ENCODE measurements around the gene SPOCK1. TPM values are rescaled to one million over a fixed set of nuclear protein-coding genes. Genes with fewer than 3 reads are reported as not detected.

The SPOCK1 gene
- total RNA-seq, 1 donor, result 0.42 TPM

GRCh38 chr5:137333475-137333874 is 165.7 kb downstream of the SPOCK1 start:
- Histone ChIP-seq H3K4me3 (ENCODE audit: low read length) (no peak overlapping the region), H3K27me3 (ENCODE audit: insufficient read depth, low read length) (no peaks in the 10 kb centered on the region), H3K9me3 (ENCODE audit: low read depth, low read length) (no peaks in the 10 kb centered on the region), H3K4me1 (ENCODE audit: insufficient read depth, low read length) (no peaks in the 10 kb centered on the region)

- Histone ChIP-seq H3K27me3 (ENCODE audit: insufficient read depth, low read length) (no peaks in the 10 kb centered on the region), H3K4me3 (ENCODE audit: low read length) (no peak overlapping the region), H3K4me1 (ENCODE audit: insufficient read depth, low read length) (no peaks in the 10 kb centered on the region), H3K9me3 (ENCODE audit: low read depth, low read length) (no peaks in the 10 kb centered on the region)
Observed at GRCh38 chr5:137332296-137332695, 166.8 kb downstream of the SPOCK1 start.

GRCh38 chr5:137329586-137330296 is 169.4 kb downstream of the SPOCK1 start:
- H3K27me3 ChIP-seq (ENCODE audit: insufficient read depth, low read length), result no peaks in the 10 kb centered on the region
- H3K4me3 ChIP-seq (ENCODE audit: low read length), result no peak overlapping the region
- no peaks in the 10 kb centered on the region for H3K9me3 ChIP-seq (ENCODE audit: low read depth, low read length)
- H3K4me1 ChIP-seq (ENCODE audit: insufficient read depth, low read length), result no peaks in the 10 kb centered on the region

- Histone ChIP-seq H3K4me3 (ENCODE audit: low read length) (no peak overlapping the region), H3K27me3 (ENCODE audit: insufficient read depth, low read length) (no peaks in the 10 kb centered on the region), H3K9me3 (ENCODE audit: low read depth, low read length) (no peaks in the 10 kb centered on the region), H3K4me1 (ENCODE audit: insufficient read depth, low read length) (no peaks in the 10 kb centered on the region)
Observed at GRCh38 chr5:137328991-137329390, 170.1 kb downstream of the SPOCK1 start.

- Histone ChIP-seq H3K4me1 (ENCODE audit: insufficient read depth, low read length) (no peaks in the 10 kb centered on the region), H3K27me3 (ENCODE audit: insufficient read depth, low read length) (no peaks in the 10 kb centered on the region), H3K9me3 (ENCODE audit: low read depth, low read length) (no peaks in the 10 kb centered on the region), H3K4me3 (ENCODE audit: low read length) (no peak overlapping the region)
Observed at GRCh38 chr5:137328463-137328862, 170.7 kb downstream of the SPOCK1 start.

- no peak overlapping the region for H3K4me3 ChIP-seq (ENCODE audit: low read length)
- H3K9me3 ChIP-seq (ENCODE audit: low read depth, low read length), result no peaks in the 10 kb centered on the region
- H3K27me3 ChIP-seq (ENCODE audit: insufficient read depth, low read length), result peaks cover 3% of the 10 kb centered on the region
- no peaks in the 10 kb centered on the region for H3K4me1 ChIP-seq (ENCODE audit: insufficient read depth, low read length)
Observed at GRCh38 chr5:137325721-137326120, 173.4 kb downstream of the SPOCK1 start.

GRCh38 chr5:137320056-137321045 is 178.8 kb downstream of the SPOCK1 start:
- no peaks in the 10 kb centered on the region for H3K9me3 ChIP-seq (ENCODE audit: low read depth, low read length)
- no peak overlapping the region for H3K4me3 ChIP-seq (ENCODE audit: low read length)
- H3K27me3 ChIP-seq (ENCODE audit: insufficient read depth, low read length), result peaks cover 3% of the 10 kb centered on the region
- no peaks in the 10 kb centered on the region for H3K4me1 ChIP-seq (ENCODE audit: insufficient read depth, low read length)

- Histone ChIP-seq H3K4me3 (ENCODE audit: low read length) (no peak overlapping the region), H3K27me3 (ENCODE audit: insufficient read depth, low read length) (peaks cover 3% of the 10 kb centered on the region), H3K9me3 (ENCODE audit: low read depth, low read length) (no peaks in the 10 kb centered on the region), H3K4me1 (ENCODE audit: insufficient read depth, low read length) (no peaks in the 10 kb centered on the region)
Observed at GRCh38 chr5:137318027-137318426, 181.1 kb downstream of the SPOCK1 start.

- no peak overlapping the region for H3K4me3 ChIP-seq (ENCODE audit: low read length)
- H3K9me3 ChIP-seq (ENCODE audit: low read depth, low read length), result no peaks in the 10 kb centered on the region
- no peaks in the 10 kb centered on the region for H3K4me1 ChIP-seq (ENCODE audit: insufficient read depth, low read length)
- peaks cover 3% of the 10 kb centered on the region for H3K27me3 ChIP-seq (ENCODE audit: insufficient read depth, low read length)
Observed at GRCh38 chr5:137316346-137316736, 182.8 kb downstream of the SPOCK1 start.

GRCh38 chr5:137315534-137316345 is 183.4 kb downstream of the SPOCK1 start:
- H3K27me3 ChIP-seq (ENCODE audit: insufficient read depth, low read length), result no peaks in the 10 kb centered on the region
- no peaks in the 10 kb centered on the region for H3K9me3 ChIP-seq (ENCODE audit: low read depth, low read length)
- no peak overlapping the region for H3K4me3 ChIP-seq (ENCODE audit: low read length)
- no peaks in the 10 kb centered on the region for H3K4me1 ChIP-seq (ENCODE audit: insufficient read depth, low read length)

- Histone ChIP-seq H3K27me3 (ENCODE audit: insufficient read depth, low read length) (no peaks in the 10 kb centered on the region), H3K9me3 (ENCODE audit: low read depth, low read length) (no peaks in the 10 kb centered on the region), H3K4me3 (ENCODE audit: low read length) (no peak overlapping the region), H3K4me1 (ENCODE audit: insufficient read depth, low read length) (no peaks in the 10 kb centered on the region)
Observed at GRCh38 chr5:137315109-137315508, 184.0 kb downstream of the SPOCK1 start.

GRCh38 chr5:137313526-137314175 is 185.5 kb downstream of the SPOCK1 start:
- H3K4me3 ChIP-seq (ENCODE audit: low read length), result no peak overlapping the region
- H3K9me3 ChIP-seq (ENCODE audit: low read depth, low read length), result no peaks in the 10 kb centered on the region
- no peaks in the 10 kb centered on the region for H3K27me3 ChIP-seq (ENCODE audit: insufficient read depth, low read length)
- H3K4me1 ChIP-seq (ENCODE audit: insufficient read depth, low read length), result no peaks in the 10 kb centered on the region

- no peaks in the 10 kb centered on the region for H3K4me1 ChIP-seq (ENCODE audit: insufficient read depth, low read length)
- no peaks in the 10 kb centered on the region for H3K27me3 ChIP-seq (ENCODE audit: insufficient read depth, low read length)
- no peak overlapping the region for H3K4me3 ChIP-seq (ENCODE audit: low read length)
Observed at GRCh38 chr5:137312011-137312410, 187.1 kb downstream of the SPOCK1 start.

GRCh38 chr5:137310051-137310730 is 188.9 kb downstream of the SPOCK1 start:
- Histone ChIP-seq H3K27me3 (ENCODE audit: insufficient read depth, low read length) (no peaks in the 10 kb centered on the region), H3K4me1 (ENCODE audit: insufficient read depth, low read length) (no peaks in the 10 kb centered on the region), H3K9me3 (ENCODE audit: low read depth, low read length) (no peaks in the 10 kb centered on the region), H3K4me3 (ENCODE audit: low read length) (no peak overlapping the region)

More at GRCh38 chr5:137312011-137312410, 187.1 kb downstream of the SPOCK1 start:
- no peaks in the 10 kb centered on the region for H3K9me3 ChIP-seq (ENCODE audit: low read depth, low read length)
